DND-41 (cell line): ENCODE measurements around the gene EGFL6.

Experiments used
- EZH2 ChIP-seq: IDR thresholded peaks from 3 replicates; pipeline ENCODE4 v1.6.1; 2012; ENCODE audit warnings: borderline replicate concordance, low read depth, mild to moderate bottlenecking, moderate library complexity, low read length, inconsistent platforms; ENCODE audit not compliant: severe bottlenecking
- TF ChIP-seq, protein P1 (sequence below): IDR thresholded peaks from 2 replicates; pipeline ENCODE4 v1.5.1; 2012; ENCODE audit warnings: borderline replicate concordance, low read length, moderate library complexity, mild to moderate bottlenecking; ENCODE audit not compliant: poor library complexity, severe bottlenecking; ENCODE audit errors: extremely low read depth

DNA sequence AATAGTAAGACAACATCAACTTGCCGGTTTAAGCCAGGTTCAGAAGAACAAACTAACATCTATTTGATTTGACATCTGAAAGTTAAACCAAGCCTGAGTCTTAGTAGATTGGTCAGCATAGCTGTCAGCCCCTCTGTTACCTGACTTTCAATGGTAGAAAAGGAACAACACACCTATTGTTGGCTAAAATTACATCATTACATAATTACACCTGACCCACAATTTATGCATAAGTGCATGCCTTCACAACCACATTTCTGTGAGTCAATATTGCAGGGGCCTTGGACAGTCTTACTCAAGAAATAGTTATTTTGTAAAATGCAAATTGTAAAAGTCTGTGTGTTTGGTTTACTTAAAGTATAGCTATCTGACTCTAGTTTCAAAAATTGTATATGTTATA, 36.2 kb downstream of the EGFL6 start:
- TF ChIP-seq, protein P1, sequence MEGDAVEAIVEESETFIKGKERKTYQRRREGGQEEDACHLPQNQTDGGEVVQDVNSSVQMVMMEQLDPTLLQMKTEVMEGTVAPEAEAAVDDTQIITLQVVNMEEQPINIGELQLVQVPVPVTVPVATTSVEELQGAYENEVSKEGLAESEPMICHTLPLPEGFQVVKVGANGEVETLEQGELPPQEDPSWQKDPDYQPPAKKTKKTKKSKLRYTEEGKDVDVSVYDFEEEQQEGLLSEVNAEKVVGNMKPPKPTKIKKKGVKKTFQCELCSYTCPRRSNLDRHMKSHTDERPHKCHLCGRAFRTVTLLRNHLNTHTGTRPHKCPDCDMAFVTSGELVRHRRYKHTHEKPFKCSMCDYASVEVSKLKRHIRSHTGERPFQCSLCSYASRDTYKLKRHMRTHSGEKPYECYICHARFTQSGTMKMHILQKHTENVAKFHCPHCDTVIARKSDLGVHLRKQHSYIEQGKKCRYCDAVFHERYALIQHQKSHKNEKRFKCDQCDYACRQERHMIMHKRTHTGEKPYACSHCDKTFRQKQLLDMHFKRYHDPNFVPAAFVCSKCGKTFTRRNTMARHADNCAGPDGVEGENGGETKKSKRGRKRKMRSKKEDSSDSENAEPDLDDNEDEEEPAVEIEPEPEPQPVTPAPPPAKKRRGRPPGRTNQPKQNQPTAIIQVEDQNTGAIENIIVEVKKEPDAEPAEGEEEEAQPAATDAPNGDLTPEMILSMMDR, result no peak
- no peak for TF ChIP-seq EZH2
